ENCODE measurements around the gene MED17. TPM values are rescaled to one million over a fixed set of nuclear protein-coding genes. Genes with fewer than 3 reads are reported as not detected.
"Not testable (repeated sequence)": the region's sequence is repeated elsewhere in the genome, so short reads cannot be mapped to it uniquely, and the experiment has no call there.

MED17 gene
- total and polyA plus RNA-seq, 4 experiments from 2014 or later, result 11.3 to 78.5 (median 52.0) TPM

DNA sequence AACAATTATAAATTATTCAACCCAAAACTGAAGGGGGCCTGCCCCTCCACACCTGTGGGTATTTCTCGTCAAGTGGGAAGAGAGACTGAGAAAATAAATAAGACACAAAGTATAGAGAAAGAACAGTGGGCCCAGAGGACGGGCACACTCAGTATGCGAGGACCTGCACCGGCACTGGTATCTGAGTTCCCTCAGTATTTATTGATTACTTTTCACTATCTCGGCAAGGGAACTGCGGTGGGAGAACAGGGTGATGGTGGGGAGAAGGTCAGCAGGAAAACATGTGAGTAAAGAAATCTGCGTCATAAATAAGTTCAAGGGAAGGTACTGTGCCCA, 39.4 kb upstream of the MED17 start:
- H3K4me1 ChIP-seq (ENCODE audit: insufficient read depth, low read length), result peaks cover 17% of the 10 kb centered on the region
- Mint-ChIP-seq H3K36me3 (peaks cover 13 to 29% of the 10 kb centered on the region in 2 donors), H3K27ac (peak overlapping the region in 2 of 7 donors; percentile 17 to 71), H3K27me3 (no peaks in the 10 kb centered on the region), H3K4me3 (peak overlapping the region in 1 of 8 donors; percentile 0), H3K9me3 (no peaks in the 10 kb centered on the region), H3K4me1 (peaks cover 14 to 44% (median 26%) of the 10 kb centered on the region in 4 donors)
- POLR2A ChIA-PET (ENCODE audit: partially characterized antibody), result no interaction called here
- H3K27me3 ChIP-seq (ENCODE audit: insufficient read depth, low read length), result no peaks in the 10 kb centered on the region
- no peak overlapping the region for H3K27ac ChIP-seq (ENCODE audit: low read depth, low read length)
- H3K9me3 ChIP-seq (ENCODE audit: control insufficient read depth in 1 of 2, low read length in 2 of 2), result no peaks in the 10 kb centered on the region
- CTCF ChIA-PET (ENCODE audit: partially characterized antibody), result no interaction called here
- no peak for DNase-seq
- H3K36me3 ChIP-seq (ENCODE audit: insufficient read depth, low read length), result no peaks in the 10 kb centered on the region
- no peak overlapping the region for H3K4me3 ChIP-seq (ENCODE audit: low read length in 2 of 2)
- intact Hi-C loops (cut with micrococcal nuclease), result loop anchor here (5.0 to 10.0 kb wide), 3 partner anchors 202 to 1340 kb away; partner anchors contain the start of genes ANKRD49, ENDOD1, MRE11 and SMCO4

DNA sequence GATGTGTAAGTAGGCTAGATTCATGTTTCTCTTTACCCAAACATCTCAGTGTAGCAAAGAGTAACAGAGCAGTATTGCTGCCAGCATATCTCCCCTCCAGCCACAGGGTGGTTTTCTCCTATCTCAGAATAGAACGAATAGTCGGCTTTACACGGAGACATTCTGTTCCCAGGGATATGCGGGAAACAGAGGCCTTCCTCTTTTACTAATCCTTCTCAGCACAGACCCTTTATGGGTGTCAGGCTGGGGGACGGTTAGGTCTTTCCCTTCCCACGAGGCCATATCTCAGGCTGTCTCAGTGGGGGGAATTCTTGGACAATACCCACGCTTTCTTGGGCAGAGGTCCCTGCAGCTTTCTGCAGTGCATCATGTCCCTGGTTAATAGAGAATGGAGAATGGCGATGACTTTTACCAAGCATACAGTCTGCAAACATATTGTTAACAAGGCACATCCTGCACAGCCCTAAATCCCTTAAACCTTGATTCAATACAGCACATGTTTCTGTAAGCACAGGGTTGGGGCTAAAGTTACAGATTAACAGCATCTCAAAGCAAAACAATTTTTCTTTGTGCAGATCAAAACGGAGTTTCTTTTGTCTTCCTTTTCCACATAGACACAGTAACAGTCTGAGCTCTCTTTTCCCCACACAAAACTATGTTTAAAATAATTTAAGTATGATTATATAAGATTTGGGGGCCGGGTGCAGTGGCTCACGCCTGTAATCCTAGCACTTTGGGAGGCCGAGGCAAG, 38.9 kb upstream of the MED17 start:
- DNase-seq; H3K27me3 Mint-ChIP-seq; H3K9me3 Mint-ChIP-seq; H3K27ac ChIP-seq (ENCODE audit: low read depth, low read length); CTCF ChIA-PET (ENCODE audit: partially characterized antibody); H3K9me3 ChIP-seq (ENCODE audit: control insufficient read depth in 1 of 2, low read length in 2 of 2); H3K27me3 ChIP-seq (ENCODE audit: insufficient read depth, low read length); H3K36me3 ChIP-seq (ENCODE audit: insufficient read depth, low read length); POLR2A ChIA-PET (ENCODE audit: partially characterized antibody); H3K4me3 ChIP-seq (ENCODE audit: low read length in 2 of 2): not testable (repeated sequence)
- H3K4me1 ChIP-seq (ENCODE audit: insufficient read depth, low read length), result peaks cover 12% of the 10 kb centered on the region
- H3K4me3 Mint-ChIP-seq, result peak overlapping the region in 1 of 8 donors; percentile 0
- peak overlapping the region in 3 of 7 donors; percentile 1 to 71 (median 17) for H3K27ac Mint-ChIP-seq
- peaks cover 9 to 28% of the 10 kb centered on the region in 2 donors for H3K36me3 Mint-ChIP-seq
- intact Hi-C loops (cut with micrococcal nuclease), result loop anchor here (10.0 kb wide), 1 partner anchor 1340 kb away; the partner anchor contains the start of gene ENDOD1
- H3K4me1 Mint-ChIP-seq, result peaks cover 10 to 39% (median 22%) of the 10 kb centered on the region in 4 donors

DNA sequence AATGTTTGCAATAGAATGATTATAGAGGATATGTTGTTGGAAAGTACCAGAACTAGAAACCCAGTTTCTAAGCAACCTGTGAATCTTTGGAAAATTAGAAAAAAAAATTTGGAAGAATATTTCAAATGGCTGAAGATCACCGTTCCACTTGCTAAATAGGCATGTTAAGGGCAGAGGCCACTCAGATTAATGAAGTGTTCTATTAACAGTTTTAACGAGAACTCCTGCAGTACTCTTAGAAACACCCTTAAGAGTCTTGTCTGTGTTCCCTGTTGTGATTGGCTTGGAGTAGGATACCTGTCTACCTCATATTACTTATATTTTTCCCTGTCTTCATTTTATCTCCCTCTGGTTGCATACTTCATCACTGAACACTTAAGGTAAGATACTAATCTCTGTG, 38.0 kb upstream of the MED17 start:
- H3K4me1 ChIP-seq (ENCODE audit: insufficient read depth, low read length), result peaks cover 9% of the 10 kb centered on the region
- no peaks in the 10 kb centered on the region for H3K9me3 Mint-ChIP-seq
- H3K9me3 ChIP-seq (ENCODE audit: control insufficient read depth in 1 of 2, low read length in 2 of 2), result no peaks in the 10 kb centered on the region
- H3K27me3 Mint-ChIP-seq, result no peaks in the 10 kb centered on the region
- peaks cover 12 to 24% of the 10 kb centered on the region in 2 donors for H3K36me3 Mint-ChIP-seq
- ChIA-PET CTCF (ENCODE audit: partially characterized antibody) (no interaction called here), POLR2A (ENCODE audit: partially characterized antibody) (no interaction called here)
- H3K4me3 ChIP-seq (ENCODE audit: low read length in 2 of 2), result no peak overlapping the region
- no peaks in the 10 kb centered on the region for H3K36me3 ChIP-seq (ENCODE audit: insufficient read depth, low read length)
- H3K27ac Mint-ChIP-seq, result no peak overlapping the region
- no peak for DNase-seq
- no peaks in the 10 kb centered on the region for H3K27me3 ChIP-seq (ENCODE audit: insufficient read depth, low read length)
- H3K4me3 Mint-ChIP-seq, result no peak overlapping the region
- H3K4me1 Mint-ChIP-seq, result peaks cover 10 to 34% (median 16%) of the 10 kb centered on the region in 4 donors
- intact Hi-C loops (cut with micrococcal nuclease), result loop anchor here (10.0 kb wide), 1 partner anchor 1339 kb away; the partner anchor contains the start of gene ENDOD1
- H3K27ac ChIP-seq (ENCODE audit: low read depth, low read length), result no peak overlapping the region

DNA sequence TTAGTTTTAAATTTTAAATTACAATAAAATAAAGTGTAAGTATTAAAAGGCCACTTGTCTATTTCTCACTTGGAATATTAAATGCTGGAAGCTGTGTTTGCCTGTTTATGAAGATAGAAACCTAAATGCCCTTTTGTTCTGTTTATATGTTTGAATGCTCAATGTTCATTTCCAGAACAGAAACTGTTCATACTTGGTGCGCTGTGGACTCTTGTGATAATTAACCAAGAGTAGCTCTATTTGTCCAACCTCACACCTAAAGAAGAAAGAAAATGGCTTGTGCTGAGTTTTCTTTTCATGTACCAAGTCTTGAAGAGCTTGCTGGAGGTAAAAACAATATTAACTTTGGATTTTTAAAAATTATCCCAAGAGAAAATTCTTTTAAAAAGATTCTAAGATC, 37.0 kb upstream of the MED17 start:
- intact Hi-C loops (cut with micrococcal nuclease), result loop anchor here (10.0 kb wide), 1 partner anchor 1338 kb away; the partner anchor contains the start of gene ENDOD1
- DNase-seq, result no peak
- peaks cover 7% of the 10 kb centered on the region for H3K4me1 ChIP-seq (ENCODE audit: insufficient read depth, low read length)
- H3K4me3 ChIP-seq (ENCODE audit: low read length in 2 of 2), result no peak overlapping the region
- no peaks in the 10 kb centered on the region for H3K27me3 Mint-ChIP-seq
- H3K36me3 Mint-ChIP-seq, result peaks cover 15 to 18% of the 10 kb centered on the region in 2 donors
- H3K27ac ChIP-seq (ENCODE audit: low read depth, low read length), result no peak overlapping the region
- ChIA-PET CTCF (ENCODE audit: partially characterized antibody) (no interaction called here), POLR2A (ENCODE audit: partially characterized antibody) (interaction anchor here (1.3 kb wide), 1 partner anchor 15 kb away, joined by 3 read pairs; no protein-coding TSS in a partner anchor)
- H3K9me3 ChIP-seq (ENCODE audit: control insufficient read depth in 1 of 2, low read length in 2 of 2), result no peaks in the 10 kb centered on the region
- no peaks in the 10 kb centered on the region for H3K9me3 Mint-ChIP-seq
- no peak overlapping the region for H3K27ac Mint-ChIP-seq
- peaks cover 8 to 28% (median 11%) of the 10 kb centered on the region in 4 donors for H3K4me1 Mint-ChIP-seq
- H3K27me3 ChIP-seq (ENCODE audit: insufficient read depth, low read length), result no peaks in the 10 kb centered on the region
- no peaks in the 10 kb centered on the region for H3K36me3 ChIP-seq (ENCODE audit: insufficient read depth, low read length)
- no peak overlapping the region for H3K4me3 Mint-ChIP-seq

DNA sequence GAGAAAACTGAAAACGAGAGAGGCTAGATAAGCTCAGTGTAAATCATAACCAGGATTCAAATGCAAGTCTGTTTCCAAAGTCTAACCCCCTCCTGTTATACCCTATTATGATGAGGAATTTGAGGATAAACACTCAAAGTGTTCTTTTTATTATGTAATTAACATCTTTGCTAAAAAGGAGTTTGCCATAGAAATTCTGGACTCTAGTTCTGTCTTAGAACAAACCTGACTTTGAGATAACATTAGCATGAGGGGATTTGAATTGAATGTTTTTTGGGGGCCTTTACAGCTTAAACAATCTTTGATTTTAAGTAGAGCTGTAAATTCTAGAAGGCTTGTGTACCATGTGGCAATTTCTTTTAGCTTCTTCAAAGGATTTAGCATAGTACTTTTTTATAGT, 33.1 kb upstream of the MED17 start:
- peaks cover 23 to 29% of the 10 kb centered on the region in 2 donors for H3K36me3 Mint-ChIP-seq
- POLR2A ChIA-PET (ENCODE audit: partially characterized antibody), result interaction anchor here (0.5 to 2.4 kb wide), 2 partner anchors 9 to 18 kb away, joined by 3 to 9 read pairs; partner anchors contain the start of genes C11orf54 and TAF1D
- DNase-seq, result no peak

DNA sequence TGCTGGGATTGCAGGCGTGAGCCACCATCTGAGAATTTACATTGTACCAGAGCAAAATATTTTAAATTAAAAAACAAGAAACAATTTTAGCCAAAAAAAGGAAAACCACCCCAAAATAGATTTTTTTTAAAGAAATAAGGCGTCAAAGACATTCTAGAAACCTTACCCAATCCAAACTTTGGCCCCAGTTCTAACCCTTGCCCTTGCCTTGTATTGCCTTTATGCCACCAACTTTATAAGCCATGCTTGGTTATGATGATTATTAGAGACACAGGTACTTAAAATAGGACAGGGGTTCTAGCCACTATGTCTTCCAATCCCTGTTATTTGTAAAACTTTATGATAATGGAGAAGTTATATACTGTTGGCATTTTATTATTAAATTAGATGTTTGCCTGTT, 30.8 kb upstream of the MED17 start:
- H3K9me3 Mint-ChIP-seq, result no peaks in the 10 kb centered on the region
- peaks cover 27% of the 10 kb centered on the region for H3K36me3 ChIP-seq (ENCODE audit: insufficient read depth, low read length)
- H3K36me3 Mint-ChIP-seq, result peaks cover 30 to 43% of the 10 kb centered on the region in 2 donors
- H3K4me1 ChIP-seq (ENCODE audit: insufficient read depth, low read length), result no peaks in the 10 kb centered on the region
- intact Hi-C loops (cut with micrococcal nuclease), result no loop called here
- no peak overlapping the region for H3K27ac ChIP-seq (ENCODE audit: low read depth, low read length)
- H3K4me3 ChIP-seq (ENCODE audit: low read length in 2 of 2), result no peak overlapping the region
- ChIA-PET CTCF (ENCODE audit: partially characterized antibody) (no interaction called here), POLR2A (ENCODE audit: partially characterized antibody) (no interaction called here)
- DNase-seq, result no peak
- no peaks in the 10 kb centered on the region for H3K27me3 Mint-ChIP-seq
- no peak overlapping the region for H3K4me3 Mint-ChIP-seq
- no peaks in the 10 kb centered on the region for H3K9me3 ChIP-seq (ENCODE audit: control insufficient read depth in 1 of 2, low read length in 2 of 2)
- peak overlapping the region in 3 of 7 donors; percentile 24 to 41 (median 29) for H3K27ac Mint-ChIP-seq
- H3K27me3 ChIP-seq (ENCODE audit: insufficient read depth, low read length), result no peaks in the 10 kb centered on the region
- H3K4me1 Mint-ChIP-seq, result peaks cover 0 to 5% (median 2%) of the 10 kb centered on the region in 4 donors

More for the DNA sequence above, 33.1 kb upstream of the MED17 start:
- H3K4me1 Mint-ChIP-seq, result peaks cover 2 to 5% (median 4%) of the 10 kb centered on the region in 4 donors
- H3K27me3 Mint-ChIP-seq, result no peaks in the 10 kb centered on the region
- peaks cover 12% of the 10 kb centered on the region for H3K36me3 ChIP-seq (ENCODE audit: insufficient read depth, low read length)
- no peaks in the 10 kb centered on the region for H3K4me1 ChIP-seq (ENCODE audit: insufficient read depth, low read length)
- no peaks in the 10 kb centered on the region for H3K27me3 ChIP-seq (ENCODE audit: insufficient read depth, low read length)
- no peak overlapping the region for H3K27ac ChIP-seq (ENCODE audit: low read depth, low read length)
- no peak overlapping the region for H3K4me3 ChIP-seq (ENCODE audit: low read length in 2 of 2)
- intact Hi-C loops (cut with micrococcal nuclease), result no loop called here
- no peaks in the 10 kb centered on the region for H3K9me3 ChIP-seq (ENCODE audit: control insufficient read depth in 1 of 2, low read length in 2 of 2)
- CTCF ChIA-PET (ENCODE audit: partially characterized antibody), result interaction anchor here (0.7 kb wide), 1 partner anchor 9 kb away, joined by 3 read pairs; the partner anchor contains the start of genes C11orf54 and TAF1D
- no peak overlapping the region for H3K4me3 Mint-ChIP-seq
- no peak overlapping the region for H3K27ac Mint-ChIP-seq
- H3K9me3 Mint-ChIP-seq, result no peaks in the 10 kb centered on the region

DNA sequence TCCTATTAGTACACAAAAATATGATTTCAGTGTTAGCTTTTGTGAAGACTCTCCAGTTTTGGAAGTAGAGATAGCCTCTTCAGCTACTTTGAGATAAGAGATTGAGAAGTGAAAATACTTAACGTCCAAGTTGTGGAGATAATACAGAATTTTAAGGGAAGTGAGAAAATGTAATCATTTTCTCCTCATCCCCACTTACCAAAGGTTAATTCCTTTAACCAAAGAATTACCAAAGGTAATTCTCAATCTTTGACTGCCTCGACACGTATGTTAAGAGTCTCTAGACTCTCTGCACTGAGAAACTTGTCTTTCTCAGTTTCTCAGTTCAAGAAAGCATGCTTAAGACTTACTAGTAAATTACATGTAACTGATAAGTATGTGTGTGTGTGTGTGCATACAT, 27.3 kb upstream of the MED17 start:
- DNase-seq, result no peak
- Histone ChIP-seq H3K4me3 (ENCODE audit: low read length in 2 of 2) (no peak overlapping the region), H3K4me1 (ENCODE audit: insufficient read depth, low read length) (no peaks in the 10 kb centered on the region), H3K27ac (ENCODE audit: low read depth, low read length) (no peak overlapping the region), H3K27me3 (ENCODE audit: insufficient read depth, low read length) (no peaks in the 10 kb centered on the region), H3K9me3 (ENCODE audit: control insufficient read depth in 1 of 2, low read length in 2 of 2) (no peaks in the 10 kb centered on the region), H3K36me3 (ENCODE audit: insufficient read depth, low read length) (peaks cover 30% of the 10 kb centered on the region)
- POLR2A ChIA-PET (ENCODE audit: partially characterized antibody), result interaction anchor here (1.2 kb wide), 1 partner anchor 15 kb away, joined by 3 read pairs; the partner anchor contains the start of genes C11orf54 and TAF1D
- Mint-ChIP-seq H3K9me3 (no peaks in the 10 kb centered on the region), H3K27ac (no peak overlapping the region), H3K36me3 (peaks cover 42 to 57% of the 10 kb centered on the region in 2 donors), H3K4me3 (no peak overlapping the region), H3K27me3 (no peaks in the 10 kb centered on the region), H3K4me1 (peaks cover 0 to 5% (median 0%) of the 10 kb centered on the region in 4 donors)
- intact Hi-C loops (cut with micrococcal nuclease), result no loop called here
- CTCF ChIA-PET (ENCODE audit: partially characterized antibody), result interaction anchor here (0.6 to 2.1 kb wide), 2 partner anchors 27 to 53 kb away, joined by 3 to 5 read pairs; partner anchors contain the start of gene MED17

Data from CD4-positive, alpha-beta memory T cell (primary cell).